ENCODE results near the gene LUC7L2. TPM values are rescaled to one million over a fixed set of nuclear protein-coding genes. Genes with fewer than 3 reads are reported as not detected.

Gene LUC7L2
- total RNA-seq, 1 experiment from 2014 or later, result 81.2 TPM

- H3K4me2 ChIP-seq (ENCODE audit: insufficient read depth, insufficient read length, low read length), result no peak overlapping the region
- no peak overlapping the region for H2AK5ac ChIP-seq (ENCODE audit: insufficient read length, low read length)
- H2BK5ac ChIP-seq (ENCODE audit: insufficient read length, low read length), result no peak overlapping the region
- H3K79me1 ChIP-seq (ENCODE audit: insufficient read depth, low read depth, low read length, poor library complexity, severe bottlenecking), result no peaks in the 10 kb centered on the region
- Mint-ChIP-seq H3K4me3 (no peak overlapping the region), H3K36me3 (ENCODE audit: insufficient read depth in 1 of 3, low read depth in 3 of 3) (no peaks in the 10 kb centered on the region), H3K4me1 (peaks cover 4 to 7% of the 10 kb centered on the region in 2 experiments), H3K9me3 (no peaks in the 10 kb centered on the region), H3K27me3 (ENCODE audit: low read depth) (no peaks in the 10 kb centered on the region), H3K27ac (no peak overlapping the region)
- H2AFZ ChIP-seq (ENCODE audit: low read length), result no peak overlapping the region
- TF ChIP-seq, protein P1, sequence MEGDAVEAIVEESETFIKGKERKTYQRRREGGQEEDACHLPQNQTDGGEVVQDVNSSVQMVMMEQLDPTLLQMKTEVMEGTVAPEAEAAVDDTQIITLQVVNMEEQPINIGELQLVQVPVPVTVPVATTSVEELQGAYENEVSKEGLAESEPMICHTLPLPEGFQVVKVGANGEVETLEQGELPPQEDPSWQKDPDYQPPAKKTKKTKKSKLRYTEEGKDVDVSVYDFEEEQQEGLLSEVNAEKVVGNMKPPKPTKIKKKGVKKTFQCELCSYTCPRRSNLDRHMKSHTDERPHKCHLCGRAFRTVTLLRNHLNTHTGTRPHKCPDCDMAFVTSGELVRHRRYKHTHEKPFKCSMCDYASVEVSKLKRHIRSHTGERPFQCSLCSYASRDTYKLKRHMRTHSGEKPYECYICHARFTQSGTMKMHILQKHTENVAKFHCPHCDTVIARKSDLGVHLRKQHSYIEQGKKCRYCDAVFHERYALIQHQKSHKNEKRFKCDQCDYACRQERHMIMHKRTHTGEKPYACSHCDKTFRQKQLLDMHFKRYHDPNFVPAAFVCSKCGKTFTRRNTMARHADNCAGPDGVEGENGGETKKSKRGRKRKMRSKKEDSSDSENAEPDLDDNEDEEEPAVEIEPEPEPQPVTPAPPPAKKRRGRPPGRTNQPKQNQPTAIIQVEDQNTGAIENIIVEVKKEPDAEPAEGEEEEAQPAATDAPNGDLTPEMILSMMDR (conservative IDR thresholded peaks at IDR 0.05), result no peak
- H4K20me1 ChIP-seq (ENCODE audit: control insufficient read depth, insufficient read depth, insufficient read length), result no peaks in the 10 kb centered on the region
- no peak overlapping the region for H3K9ac ChIP-seq (ENCODE audit: extremely low read depth, insufficient read length, low read length)
- no peaks in the 10 kb centered on the region for H3K27me3 ChIP-seq (ENCODE audit: insufficient read depth, low read length)
- H3K14ac ChIP-seq (ENCODE audit: insufficient read depth, low read length), result no peak overlapping the region
- H3T11ph ChIP-seq (ENCODE audit: low read length), result no peak overlapping the region
- no peak overlapping the region for H2BK15ac ChIP-seq (ENCODE audit: low read depth, low read length)
- no peak overlapping the region for H3K4ac ChIP-seq (ENCODE audit: low read depth, low read length)
- H3K23me2 ChIP-seq (ENCODE audit: insufficient read length, low read depth, low read length, poor library complexity, severe bottlenecking), result no peaks in the 10 kb centered on the region
- H2BK12ac ChIP-seq (ENCODE audit: insufficient read length, low read depth, low read length), result no peak overlapping the region
- H2BK20ac ChIP-seq (ENCODE audit: low read depth, low read length, poor library complexity, severe bottlenecking), result no peak overlapping the region
- H3K23ac ChIP-seq (ENCODE audit: insufficient read length, low read depth, low read length), result no peak overlapping the region
- no peak overlapping the region for H3K56ac ChIP-seq (ENCODE audit: insufficient read length, low read depth, low read length)
- no peaks in the 10 kb centered on the region for H3K4me1 ChIP-seq (ENCODE audit: insufficient read depth, low read length)
- H3K79me2 ChIP-seq (ENCODE audit: insufficient read depth, low read length), result no peaks in the 10 kb centered on the region
- no peak overlapping the region for H4K91ac ChIP-seq (ENCODE audit: insufficient read length, low read depth, low read length)
- H3K18ac ChIP-seq (ENCODE audit: insufficient read length, low read depth, low read length), result no peak overlapping the region
- no peaks in the 10 kb centered on the region for H3K9me3 ChIP-seq (ENCODE audit: control insufficient read depth, low read depth, low read length)
- no peak for DNase-seq
- WGBS (ENCODE audit: extremely low coverage, insufficient read length, low lambda C conversion rate), result no CpG with 5 or more reads among the region's 9 CpGs
- H2BK120ac ChIP-seq (ENCODE audit: low read depth, low read length, poor library complexity, severe bottlenecking), result no peak overlapping the region
- H3K27ac ChIP-seq (ENCODE audit: insufficient read length, low read depth, low read length), result no peak overlapping the region
- H4K8ac ChIP-seq (replicated peaks; ENCODE audit: insufficient read length, low read depth, low read length), result no peak overlapping the region
- no peak overlapping the region for H4K5ac ChIP-seq (ENCODE audit: insufficient read length, low read depth, low read length)
Observed at GRCh38 chr7:139436806-139437205, 77.1 kb downstream of the LUC7L2 start.
